HepG2 (cell line): ENCODE results near the gene PNKD. TPM values are rescaled to one million over a fixed set of nuclear protein-coding genes. Genes with fewer than 3 reads are reported as not detected.

ENCODE experiments used
- HHEX ChIP-seq: IDR thresholded peaks from 2 replicates; pipeline ENCODE4 v1.6.1; 2016; ENCODE audit warnings: control low read depth
- HMGA1 ChIP-seq: sonication (generic); formaldehyde crosslinking; conservative IDR thresholded peaks from 2 replicates; pipeline ENCODE4 v1.4.0; 2020; ENCODE audit warnings: missing genetic modification reagents
- HNF4G ChIP-seq, 2 experiments: sonication (generic) in 1 of 2; formaldehyde crosslinking in 1 of 2; IDR thresholded peaks; 2 replicates each; pipeline versions ENCODE4 v1.4.0 to v1.6.1; 2011 to 2020; ENCODE audit warnings: borderline replicate concordance in 2 of 2, low read depth in 2 of 2, mild to moderate bottlenecking in 2 of 2, low read length in 1 of 2, missing genetic modification reagents in 1 of 2, moderate library complexity in 1 of 2
- JDP2 ChIP-seq: sonication (generic); formaldehyde crosslinking; IDR thresholded peaks from 2 replicates; pipeline ENCODE4 v1.8.1; 2022; ENCODE audit warnings: missing genetic modification reagents, borderline replicate concordance
- MAFK ChIP-seq, 2 experiments: IDR thresholded peaks in 1 of 2; conservative IDR thresholded peaks in 1 of 2; 2 replicates each; pipeline ENCODE4 v1.6.1; 2011; ENCODE audit warnings: improper control_type of control experiment in 2 of 2, low read length in 2 of 2
- MTF1 ChIP-seq: sonication (generic); formaldehyde crosslinking; IDR thresholded peaks from 2 replicates; pipeline ENCODE4 v1.5.0; 2020; ENCODE audit warnings: missing genetic modification reagents
- NKX3-1 ChIP-seq: sonication (generic); formaldehyde crosslinking; IDR thresholded peaks from 2 replicates; pipeline ENCODE4 v1.5.0; 2020; ENCODE audit warnings: missing genetic modification reagents
- NR3C1 ChIP-seq: sonication (generic); formaldehyde crosslinking; IDR thresholded peaks from 2 replicates; pipeline ENCODE4 v1.4.0; 2020; ENCODE audit warnings: missing genetic modification reagents
- PHB2 ChIP-seq: fragments of 450-650 bp; IDR thresholded peaks from 2 replicates; pipeline ENCODE4 v1.6.1; 2018; ENCODE audit not compliant: partially characterized antibody
- PHF5A ChIP-seq: IDR thresholded peaks from one replicate; pipeline ENCODE4 v1.6.1; 2018; ENCODE audit warnings: low read depth, missing genetic modification reagents; ENCODE audit not compliant: unreplicated experiment
- ZNF224 ChIP-seq: sonication (generic); formaldehyde crosslinking; IDR thresholded peaks from 2 replicates; pipeline ENCODE4 v1.5.0; 2020; ENCODE audit warnings: mild to moderate bottlenecking, missing genetic modification reagents
- ZNF615 ChIP-seq: sonication (generic); formaldehyde crosslinking; IDR thresholded peaks from 2 replicates; pipeline ENCODE4 v1.5.0; 2020; ENCODE audit warnings: mild to moderate bottlenecking, missing genetic modification reagents, borderline replicate concordance
- polyA plus RNA-seq, 8 experiments: library from polyadenylated mRNA; depleted of rRNA in 3 of 8; stranded (reverse) in 7 of 8; unstranded in 1 of 8; fragments of >200 nt; fragmentation: Illumina TruSeq in 4 of 8; extraction: Trizol in 4 of 8; gene quantifications; 2 replicates each; pipeline versions ENCODE4 v1.2.1 to v1.2.3, GENCODE V29; 2011 to 2016; ENCODE audit warnings: low read depth in 4 of 8, missing spikeins in 1 of 8, mixed read lengths in 1 of 8; ENCODE audit not compliant: insufficient read depth in 1 of 8
- total RNA-seq, 5 experiments: library from RNA; depleted of rRNA; stranded (reverse); fragments of >200 nt; fragmentation: Illumina TruSeq; extraction: Trizol; gene quantifications; 2 replicates each; pipeline ENCODE4 v1.2.3, GENCODE V29; 2016; ENCODE audit warnings: low read depth in 1 of 5
- TF ChIP-seq, protein P1 (sequence below): sonication (generic); formaldehyde crosslinking; IDR thresholded peaks from 2 replicates; pipeline ENCODE4 v1.4.0; 2020; ENCODE audit warnings: mild to moderate bottlenecking, missing genetic modification reagents
- TF ChIP-seq, protein P2 (sequence below): sonication (generic); formaldehyde crosslinking; IDR thresholded peaks from 2 replicates; pipeline ENCODE4 v1.9.0; 2021; ENCODE audit warnings: missing genetic modification reagents, mild to moderate bottlenecking, borderline replicate concordance
- TF ChIP-seq, protein P3 (sequence below): sonication (generic); formaldehyde crosslinking; IDR thresholded peaks from 2 replicates; pipeline ENCODE4 v1.4.0; 2020; ENCODE audit warnings: missing genetic modification reagents
- TF ChIP-seq, protein P4 (sequence below): fragments of 450-650 bp; IDR thresholded peaks from 2 replicates; pipeline ENCODE4 v1.6.1; 2016

Gene PNKD
- total and polyA plus RNA-seq, 2 of the 13 experiments (the other 11 are each of a cell fraction or from before 2014, with no cell fraction given) = 55.9 to 80.4 TPM

DNA sequence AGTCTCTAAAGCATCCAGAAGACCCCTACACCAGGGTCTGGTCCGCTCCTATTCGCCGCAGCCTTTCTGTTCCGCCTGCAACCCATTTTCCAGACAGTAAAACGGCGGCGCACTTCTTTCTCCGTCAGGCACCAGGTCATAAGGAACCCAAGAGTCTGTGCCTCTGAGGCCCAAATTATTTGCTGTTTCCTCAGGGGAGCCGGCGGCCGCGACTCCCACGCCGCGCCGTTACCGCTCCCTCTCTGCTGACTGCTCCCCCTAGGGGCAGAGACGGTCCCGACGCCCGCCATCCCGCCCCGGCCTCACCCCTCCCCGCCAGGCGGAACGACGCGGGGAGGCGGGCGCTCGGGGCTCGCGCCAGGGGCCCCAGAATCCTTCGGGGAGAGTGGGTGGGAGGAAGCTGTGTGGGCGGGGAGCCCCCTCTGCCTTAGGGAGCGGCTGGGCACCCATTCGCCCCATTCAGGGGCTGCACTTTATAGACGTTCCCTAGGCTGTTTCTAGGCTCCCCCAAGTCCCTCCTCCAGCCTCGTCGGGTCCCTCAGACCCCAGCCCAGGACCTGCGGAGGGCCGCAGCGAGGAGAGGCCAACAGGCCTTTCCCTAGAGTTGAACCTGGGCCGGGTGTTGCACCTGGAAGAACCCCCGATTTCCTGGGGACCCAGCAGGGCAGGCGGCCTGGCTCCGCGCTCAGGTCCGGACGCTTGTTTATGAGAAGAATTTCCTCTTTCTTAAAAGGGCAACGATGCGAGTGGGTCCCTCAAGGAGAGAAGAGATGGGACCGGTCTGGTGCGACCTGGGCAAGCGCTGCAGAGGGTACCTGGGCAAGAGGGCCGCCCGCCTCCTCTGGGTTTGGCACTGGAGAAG is 125.7 kb downstream of the PNKD start (continued):
- TF ChIP-seq MTF1 = no peak
- TF ChIP-seq NR3C1 (CRISPR knock-in tag) = no peak
- TF ChIP-seq, protein P1, sequence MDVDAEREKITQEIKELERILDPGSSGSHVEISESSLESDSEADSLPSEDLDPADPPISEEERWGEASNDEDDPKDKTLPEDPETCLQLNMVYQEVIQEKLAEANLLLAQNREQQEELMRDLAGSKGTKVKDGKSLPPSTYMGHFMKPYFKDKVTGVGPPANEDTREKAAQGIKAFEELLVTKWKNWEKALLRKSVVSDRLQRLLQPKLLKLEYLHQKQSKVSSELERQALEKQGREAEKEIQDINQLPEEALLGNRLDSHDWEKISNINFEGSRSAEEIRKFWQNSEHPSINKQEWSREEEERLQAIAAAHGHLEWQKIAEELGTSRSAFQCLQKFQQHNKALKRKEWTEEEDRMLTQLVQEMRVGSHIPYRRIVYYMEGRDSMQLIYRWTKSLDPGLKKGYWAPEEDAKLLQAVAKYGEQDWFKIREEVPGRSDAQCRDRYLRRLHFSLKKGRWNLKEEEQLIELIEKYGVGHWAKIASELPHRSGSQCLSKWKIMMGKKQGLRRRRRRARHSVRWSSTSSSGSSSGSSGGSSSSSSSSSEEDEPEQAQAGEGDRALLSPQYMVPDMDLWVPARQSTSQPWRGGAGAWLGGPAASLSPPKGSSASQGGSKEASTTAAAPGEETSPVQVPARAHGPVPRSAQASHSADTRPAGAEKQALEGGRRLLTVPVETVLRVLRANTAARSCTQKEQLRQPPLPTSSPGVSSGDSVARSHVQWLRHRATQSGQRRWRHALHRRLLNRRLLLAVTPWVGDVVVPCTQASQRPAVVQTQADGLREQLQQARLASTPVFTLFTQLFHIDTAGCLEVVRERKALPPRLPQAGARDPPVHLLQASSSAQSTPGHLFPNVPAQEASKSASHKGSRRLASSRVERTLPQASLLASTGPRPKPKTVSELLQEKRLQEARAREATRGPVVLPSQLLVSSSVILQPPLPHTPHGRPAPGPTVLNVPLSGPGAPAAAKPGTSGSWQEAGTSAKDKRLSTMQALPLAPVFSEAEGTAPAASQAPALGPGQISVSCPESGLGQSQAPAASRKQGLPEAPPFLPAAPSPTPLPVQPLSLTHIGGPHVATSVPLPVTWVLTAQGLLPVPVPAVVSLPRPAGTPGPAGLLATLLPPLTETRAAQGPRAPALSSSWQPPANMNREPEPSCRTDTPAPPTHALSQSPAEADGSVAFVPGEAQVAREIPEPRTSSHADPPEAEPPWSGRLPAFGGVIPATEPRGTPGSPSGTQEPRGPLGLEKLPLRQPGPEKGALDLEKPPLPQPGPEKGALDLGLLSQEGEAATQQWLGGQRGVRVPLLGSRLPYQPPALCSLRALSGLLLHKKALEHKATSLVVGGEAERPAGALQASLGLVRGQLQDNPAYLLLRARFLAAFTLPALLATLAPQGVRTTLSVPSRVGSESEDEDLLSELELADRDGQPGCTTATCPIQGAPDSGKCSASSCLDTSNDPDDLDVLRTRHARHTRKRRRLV (CRISPR knock-in tag) = peak; percentile 83; the same call in 1 of the 2 replicates
- no peak for TF ChIP-seq PHB2
- TF ChIP-seq ZNF224 = peak; percentile 58; the same call in 1 of the 2 replicates
- TF ChIP-seq ZNF615 (CRISPR knock-in tag) = no peak
- TF ChIP-seq JDP2 = no peak
- TF ChIP-seq, protein P2, sequence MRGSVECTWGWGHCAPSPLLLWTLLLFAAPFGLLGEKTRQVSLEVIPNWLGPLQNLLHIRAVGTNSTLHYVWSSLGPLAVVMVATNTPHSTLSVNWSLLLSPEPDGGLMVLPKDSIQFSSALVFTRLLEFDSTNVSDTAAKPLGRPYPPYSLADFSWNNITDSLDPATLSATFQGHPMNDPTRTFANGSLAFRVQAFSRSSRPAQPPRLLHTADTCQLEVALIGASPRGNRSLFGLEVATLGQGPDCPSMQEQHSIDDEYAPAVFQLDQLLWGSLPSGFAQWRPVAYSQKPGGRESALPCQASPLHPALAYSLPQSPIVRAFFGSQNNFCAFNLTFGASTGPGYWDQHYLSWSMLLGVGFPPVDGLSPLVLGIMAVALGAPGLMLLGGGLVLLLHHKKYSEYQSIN (CRISPR knock-in tag) = no peak
- TF ChIP-seq HNF4G (IDR thresholded peaks at IDR 0.05; ENCODE audit: borderline replicate concordance, low read depth, low read length) = peak; percentile 59
- no peak; the same call in 1 of the 2 replicates for TF ChIP-seq HNF4G (CRISPR knock-in tag; IDR thresholded peaks at IDR 0.05; ENCODE audit: borderline replicate concordance, low read depth)
- peak; percentile 7; the same call in 1 of the 2 replicates for TF ChIP-seq HHEX (CRISPR knock-in tag)
- TF ChIP-seq MAFK (conservative IDR thresholded peaks at IDR 0.05 in 1 of 2, IDR thresholded peaks at IDR 0.05 in 1 of 2; ENCODE audit: low read length in 2 of 2) = no peak
- TF ChIP-seq, protein P3, sequence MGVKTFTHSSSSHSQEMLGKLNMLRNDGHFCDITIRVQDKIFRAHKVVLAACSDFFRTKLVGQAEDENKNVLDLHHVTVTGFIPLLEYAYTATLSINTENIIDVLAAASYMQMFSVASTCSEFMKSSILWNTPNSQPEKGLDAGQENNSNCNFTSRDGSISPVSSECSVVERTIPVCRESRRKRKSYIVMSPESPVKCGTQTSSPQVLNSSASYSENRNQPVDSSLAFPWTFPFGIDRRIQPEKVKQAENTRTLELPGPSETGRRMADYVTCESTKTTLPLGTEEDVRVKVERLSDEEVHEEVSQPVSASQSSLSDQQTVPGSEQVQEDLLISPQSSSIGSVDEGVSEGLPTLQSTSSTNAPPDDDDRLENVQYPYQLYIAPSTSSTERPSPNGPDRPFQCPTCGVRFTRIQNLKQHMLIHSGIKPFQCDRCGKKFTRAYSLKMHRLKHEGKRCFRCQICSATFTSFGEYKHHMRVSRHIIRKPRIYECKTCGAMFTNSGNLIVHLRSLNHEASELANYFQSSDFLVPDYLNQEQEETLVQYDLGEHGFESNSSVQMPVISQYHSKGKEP = 0 out of 2 replicates have a peak, but pooled peaks have one; percentile 56
- peak; percentile 77 for TF ChIP-seq NKX3-1 (CRISPR knock-in tag)
- TF ChIP-seq, protein P4, sequence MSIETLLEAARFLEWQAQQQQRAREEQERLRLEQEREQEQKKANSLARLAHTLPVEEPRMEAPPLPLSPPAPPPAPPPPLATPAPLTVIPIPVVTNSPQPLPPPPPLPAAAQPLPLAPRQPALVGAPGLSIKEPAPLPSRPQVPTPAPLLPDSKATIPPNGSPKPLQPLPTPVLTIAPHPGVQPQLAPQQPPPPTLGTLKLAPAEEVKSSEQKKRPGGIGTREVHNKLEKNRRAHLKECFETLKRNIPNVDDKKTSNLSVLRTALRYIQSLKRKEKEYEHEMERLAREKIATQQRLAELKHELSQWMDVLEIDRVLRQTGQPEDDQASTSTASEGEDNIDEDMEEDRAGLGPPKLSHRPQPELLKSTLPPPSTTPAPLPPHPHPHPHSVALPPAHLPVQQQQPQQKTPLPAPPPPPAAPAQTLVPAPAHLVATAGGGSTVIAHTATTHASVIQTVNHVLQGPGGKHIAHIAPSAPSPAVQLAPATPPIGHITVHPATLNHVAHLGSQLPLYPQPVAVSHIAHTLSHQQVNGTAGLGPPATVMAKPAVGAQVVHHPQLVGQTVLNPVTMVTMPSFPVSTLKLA = peak; percentile 5; the same call in 1 of the 2 replicates
- TF ChIP-seq PHF5A (CRISPR knock-in tag) = peak; percentile 97
- TF ChIP-seq HMGA1 (CRISPR knock-in tag) = no peak
